Small intestine (tissue), 7 donors: ENCODE measurements around the gene CRELD2. TPM values are rescaled to one million over a fixed set of nuclear protein-coding genes. Genes with fewer than 3 reads are reported as not detected.

Source experiments
- DNase-seq, 2 donors: peaks; one replicate each; pipeline versions ENCODE4 v3.0.0 to v3.0.0-alpha.2; 2013
- FAIRE-seq: peaks from 2 replicates; lab custom pipeline; 2012; peaks lifted over from hg19 to GRCh38; lab: Jason Lieb, UNC
- H3K27ac ChIP-seq, 3 donors: one replicate each; pipeline ENCODE4 v1.5.1; 2013; ENCODE audit warnings: low read length in 2 of 3, mild to moderate bottlenecking in 2 of 3, control low read depth in 1 of 3, inconsistent platforms in 1 of 3, low read depth in 1 of 3, moderate library complexity in 1 of 3
- H3K27me3 ChIP-seq, 3 donors: one replicate each; pipeline ENCODE4 v1.6.1; 2013; ENCODE audit warnings: low read length in 3 of 3, inconsistent platforms in 1 of 3; ENCODE audit not compliant: control insufficient read depth in 3 of 3, insufficient read depth in 3 of 3
- H3K36me3 ChIP-seq, 3 donors: one replicate each; pipeline ENCODE4 v1.6.1; 2013; ENCODE audit warnings: low read length in 3 of 3, inconsistent platforms in 1 of 3, low read depth in 1 of 3, mild to moderate bottlenecking in 1 of 3, moderate library complexity in 1 of 3; ENCODE audit not compliant: control insufficient read depth in 3 of 3, insufficient read depth in 2 of 3
- H3K4me1 ChIP-seq, 3 donors: one replicate each; pipeline ENCODE4 v1.6.1; 2013; ENCODE audit warnings: low read length in 2 of 3, inconsistent platforms in 1 of 3, low read depth in 1 of 3, mild to moderate bottlenecking in 1 of 3, moderate library complexity in 1 of 3; ENCODE audit not compliant: control insufficient read depth in 3 of 3, insufficient read depth in 2 of 3
- H3K4me3 ChIP-seq, 3 donors: one replicate each; pipeline ENCODE4 v1.5.1; 2013; ENCODE audit warnings: low read length in 3 of 3, control low read depth in 1 of 3, inconsistent platforms in 1 of 3, low read depth in 1 of 3, mild to moderate bottlenecking in 1 of 3, moderate library complexity in 1 of 3
- H3K9me3 ChIP-seq, 2 donors: one replicate each; pipeline ENCODE4 v1.6.1; 2013; ENCODE audit warnings: low read depth in 1 of 2, low read length in 1 of 2; ENCODE audit not compliant: control insufficient read depth in 2 of 2, insufficient read depth in 1 of 2
- WGBS, 3 donors: extraction: QIAGEN DNeasy Blood & Tissue Kit; methylation state at CpG; one replicate each; pipeline ENCODE4 v1.1.7; 2013; 5-methylcytosine and 5-hydroxymethylcytosine counted together
- polyA plus RNA-seq, 4 donors: library from polyadenylated mRNA; stranded (reverse) in 3 of 4; unstranded in 1 of 4; fragments of 200-250 nt in 3 of 4; fragments of 120-200 nt in 1 of 4; gene quantifications; one replicate each; pipeline versions ENCODE4 v1.2.1 to v1.2.3, GENCODE V29; 2013
- donor health status: healthy with polysubstance abuse.
- donor health status: control.
- donor health status: control.
- donor health status: Bipolar disorder and iron deficiency.
- donor health status: healthy.

CRELD2 gene
- polyA plus RNA-seq, 4 donors, result 11.9 to 107 (median 21.8) TPM

DNA sequence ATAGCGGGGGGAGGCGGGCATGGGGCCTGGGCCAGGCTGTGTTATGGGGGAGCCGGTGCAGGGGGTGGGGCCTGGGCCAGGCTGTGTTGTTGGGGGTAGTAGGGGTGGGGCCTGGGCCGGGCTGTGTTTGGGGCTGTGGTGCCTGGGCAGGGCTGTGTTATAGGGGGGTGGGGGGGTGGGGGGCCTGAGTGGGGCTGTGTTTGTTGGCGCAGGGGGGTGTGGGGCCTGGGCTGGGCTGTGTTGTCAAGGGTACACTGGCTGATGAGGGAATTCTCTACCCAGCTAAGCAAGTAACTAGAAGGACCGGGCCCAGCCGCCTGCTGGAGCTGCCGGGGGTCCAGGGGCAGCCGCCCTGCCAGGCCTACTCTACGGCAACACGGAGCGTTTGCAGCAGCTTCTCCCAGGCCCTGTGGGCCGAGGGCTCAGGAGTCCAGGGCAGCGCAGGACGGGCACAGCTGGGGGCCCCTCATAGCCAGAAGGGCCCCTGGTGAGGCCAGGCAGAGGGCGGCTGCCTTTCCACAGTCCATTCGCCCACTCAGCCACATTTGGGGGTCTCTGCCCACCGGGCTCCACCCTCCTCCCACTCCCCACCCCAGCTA lies 32.1 kb downstream of the CRELD2 start:
- no peaks in the 10 kb centered on the region for H3K9me3 ChIP-seq
- WGBS, 3 donors, result 27 to 69% (median 47%) methylated on average over 11 to 18 of the region's 18 CpGs
- H3K4me1 ChIP-seq, result peaks cover 3 to 85% (median 4%) of the 10 kb centered on the region in 3 donors
- H3K4me3 ChIP-seq, result no peak overlapping the region
- H3K27ac ChIP-seq, result peak overlapping the region; percentile 71 to 96 (median 95)
- FAIRE-seq (no peak), DNase-seq (no peak)
- no peaks in the 10 kb centered on the region for H3K27me3 ChIP-seq
- H3K36me3 ChIP-seq, result no peaks in the 10 kb centered on the region

DNA sequence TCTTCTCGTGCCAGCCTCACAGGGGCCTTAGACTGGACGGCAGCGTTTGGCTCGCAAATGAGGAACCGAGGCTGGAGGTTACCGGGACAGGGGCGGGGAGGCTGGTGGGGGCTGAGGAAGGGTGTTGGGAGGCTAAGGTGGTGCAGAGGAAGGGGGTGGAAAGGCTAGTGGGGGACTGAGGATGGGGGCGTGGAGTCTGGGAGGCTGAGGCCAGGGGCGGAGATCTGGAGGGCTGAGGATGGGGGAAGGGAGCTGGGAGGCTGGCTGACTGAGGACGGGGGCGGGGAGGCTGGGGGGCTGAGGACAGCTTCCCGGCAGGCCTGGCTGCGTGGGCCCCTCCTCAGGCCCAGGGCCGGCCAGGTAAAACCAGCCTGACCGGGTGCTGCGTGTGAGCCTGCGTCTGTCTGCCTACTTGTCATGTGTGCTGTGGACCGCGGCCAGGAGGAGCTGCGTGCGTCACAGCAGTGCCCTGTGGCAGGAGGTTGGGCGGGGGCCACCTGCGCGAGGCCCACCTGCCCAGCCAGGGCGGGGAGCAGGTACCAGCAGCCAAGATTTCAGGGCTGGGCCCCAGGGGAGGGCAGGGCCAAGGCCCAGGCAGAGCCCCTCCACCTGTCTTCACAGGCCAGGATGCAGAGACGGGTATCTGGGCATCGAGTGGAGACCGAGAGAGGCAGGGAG lies 32.7 kb downstream of the CRELD2 start:
- peaks cover 3 to 81% (median 4%) of the 10 kb centered on the region in 3 donors for H3K4me1 ChIP-seq
- H3K9me3 ChIP-seq, result no peaks in the 10 kb centered on the region
- peak; percentile 92 to 94 for DNase-seq
- no peaks in the 10 kb centered on the region for H3K36me3 ChIP-seq
- H3K27ac ChIP-seq, result peak overlapping the region; percentile 71 to 96 (median 95)
- 20 to 59% (median 33%) methylated on average over 19 to 28 of the region's 28 CpGs for WGBS, 3 donors
- H3K4me3 ChIP-seq, result no peak overlapping the region
- no peak for FAIRE-seq
- no peaks in the 10 kb centered on the region for H3K27me3 ChIP-seq

DNA sequence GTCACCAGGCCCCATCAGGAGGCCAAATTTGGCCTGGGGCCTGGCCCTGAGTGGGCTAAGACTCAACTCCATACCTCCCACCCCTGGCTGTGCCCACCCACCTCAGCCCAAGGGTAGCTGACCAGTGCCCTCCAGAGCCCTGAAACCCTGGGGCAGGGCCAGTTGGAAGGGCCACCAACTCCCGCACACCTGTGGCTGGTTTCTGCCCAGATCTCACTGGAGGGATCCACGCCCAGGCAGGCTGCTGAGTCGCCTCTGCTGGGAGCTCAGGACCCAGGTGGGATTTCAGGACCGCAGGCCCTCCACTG lies 33.2 kb downstream of the CRELD2 start:
- peaks cover 3 to 78% (median 4%) of the 10 kb centered on the region in 3 donors for H3K4me1 ChIP-seq
- no peak for FAIRE-seq
- H3K27ac ChIP-seq, result peak overlapping the region; percentile 71 to 96 (median 95)

DNA sequence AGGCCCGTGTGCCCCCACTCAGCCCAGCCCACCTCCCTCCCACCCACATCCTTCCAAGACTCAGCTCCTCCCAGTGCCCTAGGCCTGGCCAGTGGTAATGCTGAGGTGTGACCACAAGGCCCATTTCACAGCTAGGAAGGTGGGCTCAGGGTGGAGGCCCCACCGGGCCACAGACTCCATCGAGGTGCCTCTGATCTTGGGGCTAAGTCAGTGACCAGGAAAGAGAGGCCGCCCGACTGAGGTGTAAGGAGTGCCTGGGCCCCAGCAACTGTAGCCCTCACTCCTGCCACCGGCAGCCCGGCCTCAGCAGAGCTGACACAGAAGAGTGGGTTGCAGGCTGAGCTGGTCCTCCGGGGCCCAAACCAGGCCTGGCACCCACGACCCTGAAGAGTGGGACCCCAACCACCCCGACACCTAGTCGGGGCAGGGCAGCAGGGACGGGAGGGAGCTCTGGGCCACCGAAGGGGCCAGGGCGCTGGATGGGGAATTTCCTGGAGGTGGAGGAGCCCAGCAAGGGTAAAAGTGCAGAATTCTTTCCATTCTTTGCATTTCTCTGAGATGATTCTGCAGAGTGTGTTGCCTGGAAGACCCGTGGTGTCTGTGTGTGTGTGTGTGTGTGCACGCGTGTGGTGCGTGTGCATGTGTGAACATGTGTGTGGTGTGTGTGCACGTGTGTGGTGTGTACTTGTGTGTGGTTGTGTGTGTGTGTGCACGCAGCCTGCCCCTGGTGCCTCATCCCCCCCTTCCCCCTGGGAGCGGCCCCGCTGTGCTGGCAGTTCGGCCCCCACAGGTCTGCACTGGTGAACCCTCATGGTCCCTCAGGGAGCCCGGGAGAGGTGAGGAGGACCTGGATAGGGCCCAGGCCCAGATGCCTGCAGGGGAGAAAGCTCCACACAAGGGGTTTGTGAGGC lies 33.8 kb downstream of the CRELD2 start:
- no peaks in the 10 kb centered on the region for H3K36me3 ChIP-seq
- 33 to 61% (median 40%) methylated on average over 23 to 24 of the region's 24 CpGs for WGBS, 3 donors
- peak in 1 of 2 donors; percentile 90 for DNase-seq
- FAIRE-seq, result no peak
- peak overlapping the region; percentile 71 to 96 (median 95) for H3K27ac ChIP-seq
- H3K9me3 ChIP-seq, result no peaks in the 10 kb centered on the region
- H3K27me3 ChIP-seq, result no peaks in the 10 kb centered on the region
- H3K4me1 ChIP-seq, result peaks cover 3 to 77% (median 4%) of the 10 kb centered on the region in 3 donors
- H3K4me3 ChIP-seq, result no peak overlapping the region

More for the DNA sequence above, 33.2 kb downstream of the CRELD2 start:
- Histone ChIP-seq H3K36me3 (no peaks in the 10 kb centered on the region), H3K27me3 (no peaks in the 10 kb centered on the region), H3K9me3 (no peaks in the 10 kb centered on the region), H3K4me3 (no peak overlapping the region)
- no peak for DNase-seq
- 34 to 67% (median 59%) methylated on average over 3 to 4 of the region's 4 CpGs for WGBS, 3 donors

DNA sequence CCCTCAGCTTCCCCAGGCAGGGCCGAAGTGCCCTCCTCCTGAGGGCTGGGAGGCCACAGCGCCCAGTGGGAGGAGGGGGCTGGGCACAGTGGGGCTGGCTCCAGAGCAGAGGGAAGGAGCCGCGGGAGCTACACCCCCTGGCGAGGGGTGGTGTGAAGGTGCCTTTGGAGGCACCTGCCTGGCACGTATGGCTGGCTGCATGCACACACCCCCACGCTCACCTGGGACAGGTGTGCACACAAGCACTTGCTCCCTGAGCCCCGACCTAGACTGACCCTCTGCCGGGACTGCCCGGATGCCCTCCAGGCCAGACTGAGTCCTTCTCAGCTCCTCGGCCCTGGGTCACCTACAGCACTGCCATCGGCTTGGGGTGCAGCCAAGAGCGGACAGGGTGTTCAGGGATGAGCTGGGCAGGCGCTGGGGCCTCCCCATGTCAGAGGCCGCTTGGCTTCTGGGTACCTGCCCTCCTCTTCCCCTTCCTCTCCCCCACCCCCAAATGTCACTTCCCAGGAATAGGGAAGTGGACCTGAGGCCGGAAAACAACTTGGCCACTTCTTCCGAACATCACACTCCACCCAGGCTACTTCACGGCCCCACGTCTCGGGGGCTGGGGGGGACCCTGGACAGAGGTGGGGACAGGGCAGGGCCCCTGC lies 34.7 kb downstream of the CRELD2 start:
- no peak for DNase-seq
- no peaks in the 10 kb centered on the region for H3K27me3 ChIP-seq
- H3K36me3 ChIP-seq, result no peaks in the 10 kb centered on the region
- no peak for FAIRE-seq
- H3K9me3 ChIP-seq, result no peaks in the 10 kb centered on the region
- peaks cover 3 to 77% (median 4%) of the 10 kb centered on the region in 3 donors for H3K4me1 ChIP-seq
- WGBS, 3 donors, result 48 to 68% (median 56%) methylated on average over 18 to 20 of the region's 20 CpGs
- peak overlapping the region in 2 of 3 donors; percentile 95 to 96 for H3K27ac ChIP-seq
- H3K4me3 ChIP-seq, result no peak overlapping the region

DNA sequence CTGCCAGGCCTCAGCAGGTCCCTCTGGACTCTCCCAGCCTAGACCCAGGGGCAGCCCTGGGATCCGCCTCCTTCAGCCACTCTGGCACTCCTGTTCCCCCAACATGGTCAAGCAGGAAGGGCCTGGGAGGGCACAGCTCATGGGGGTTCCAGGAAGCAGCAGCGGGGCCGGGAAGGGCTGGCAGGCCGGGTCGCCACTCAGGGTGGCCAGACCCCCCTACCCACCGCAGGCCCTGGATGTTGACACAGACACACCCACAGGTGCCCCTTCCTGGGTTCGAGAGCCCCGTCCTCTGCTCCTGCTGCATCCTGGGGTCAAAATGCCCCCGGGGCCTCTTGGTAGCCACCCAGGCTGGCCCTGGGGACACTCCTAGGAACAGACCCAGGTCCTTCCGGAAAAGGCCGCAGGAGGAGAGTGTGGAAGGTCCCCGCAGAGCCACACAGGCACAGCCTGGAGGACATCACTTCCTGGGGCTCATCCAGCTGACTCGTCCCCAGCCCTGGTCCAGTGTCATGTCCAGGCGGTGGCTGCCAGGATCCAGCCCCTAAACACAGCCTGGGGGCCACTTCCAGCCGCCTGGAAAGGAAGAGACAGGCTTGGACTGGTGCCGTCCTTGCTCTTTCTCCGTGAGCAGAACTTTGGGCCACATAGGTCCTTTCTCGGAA lies 35.4 kb downstream of the CRELD2 start:
- H3K9me3 ChIP-seq, result no peaks in the 10 kb centered on the region
- H3K36me3 ChIP-seq, result no peaks in the 10 kb centered on the region
- no peaks in the 10 kb centered on the region for H3K27me3 ChIP-seq
- FAIRE-seq, result no peak
- DNase-seq, result no peak
- H3K4me3 ChIP-seq, result no peak overlapping the region
- peaks cover 3 to 77% (median 4%) of the 10 kb centered on the region in 3 donors for H3K4me1 ChIP-seq
- 79 to 87% (median 86%) methylated on average over 18 of the region's 18 CpGs for WGBS, 3 donors
- H3K27ac ChIP-seq, result no peak overlapping the region

DNA sequence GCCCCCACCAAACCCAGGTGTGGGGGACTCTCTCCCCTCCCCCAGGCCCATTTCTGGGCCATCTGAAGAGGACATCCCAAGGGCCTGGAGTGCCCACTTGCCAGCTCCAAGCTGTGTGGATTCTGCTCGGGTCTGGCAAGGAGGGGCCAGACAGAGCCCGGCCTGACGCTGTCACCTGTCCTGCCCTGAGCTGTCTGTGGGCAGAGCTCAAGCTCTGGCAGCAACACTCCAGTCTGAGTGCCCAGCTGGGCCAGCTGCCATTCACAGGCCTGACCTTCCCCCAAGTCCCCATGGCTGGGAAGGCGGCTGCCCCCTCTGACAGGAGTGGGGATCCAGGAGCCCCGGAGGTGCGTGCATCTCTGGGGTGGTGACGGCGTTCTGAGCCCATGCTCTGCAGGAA lies 35.9 kb downstream of the CRELD2 start:
- H3K27ac ChIP-seq, result no peak overlapping the region
- no peak for DNase-seq

More for the DNA sequence above, 35.9 kb downstream of the CRELD2 start:
- Histone ChIP-seq H3K4me1 (peaks cover 3 to 77% (median 4%) of the 10 kb centered on the region in 3 donors), H3K27me3 (no peaks in the 10 kb centered on the region), H3K36me3 (no peaks in the 10 kb centered on the region), H3K4me3 (no peak overlapping the region), H3K9me3 (no peaks in the 10 kb centered on the region)
- 78 to 85% (median 80%) methylated on average over 8 of the region's 8 CpGs for WGBS, 3 donors
- FAIRE-seq, result no peak
